Measurements from ENCODE around the gene RPE65.

DNA sequence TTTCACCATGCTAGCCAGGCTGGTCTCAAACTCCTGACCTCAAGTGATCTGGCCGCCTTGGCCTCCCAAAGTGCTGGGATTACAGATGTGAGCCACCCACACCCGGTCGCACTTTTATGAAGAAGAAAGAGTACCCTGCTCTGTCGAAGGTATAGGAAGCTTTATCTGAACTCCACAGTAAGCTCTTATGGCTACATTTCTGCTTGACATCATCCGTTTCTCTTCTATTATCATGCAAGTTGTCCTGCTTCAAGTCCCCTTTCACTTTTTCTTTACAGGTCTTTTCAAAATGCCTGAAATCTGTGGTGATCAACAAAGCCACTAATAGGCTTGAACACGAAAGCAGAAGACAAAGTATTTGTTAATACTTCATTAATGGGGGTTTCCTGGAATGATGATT is 4.0 kb downstream of the RPE65 start:
- no peak for TF ChIP-seq EZH2 (IDR thresholded peaks at IDR 0.05)
- no peak for TF ChIP-seq POLR2AphosphoS5 (IDR thresholded peaks at IDR 0.05; ENCODE audit: borderline replicate concordance, low read depth, low read length)
- no peak for TF ChIP-seq FOXP2 (optimal IDR thresholded peaks at IDR 0.05; ENCODE audit: control extremely low read depth, extremely low read length, insufficient read depth)

Data from SK-N-MC (cell line).